Measurements from ENCODE around the gene DNAJC5. TPM values are rescaled to one million over a fixed set of nuclear protein-coding genes. Genes with fewer than 3 reads are reported as not detected.

The DNAJC5 gene
- total and polyA plus RNA-seq, 9 of the 15 experiments (the other 6 are each of a cell fraction or from before 2014, with no cell fraction given), result 0.95 to 42.8 (median 23.4) TPM

DNA sequence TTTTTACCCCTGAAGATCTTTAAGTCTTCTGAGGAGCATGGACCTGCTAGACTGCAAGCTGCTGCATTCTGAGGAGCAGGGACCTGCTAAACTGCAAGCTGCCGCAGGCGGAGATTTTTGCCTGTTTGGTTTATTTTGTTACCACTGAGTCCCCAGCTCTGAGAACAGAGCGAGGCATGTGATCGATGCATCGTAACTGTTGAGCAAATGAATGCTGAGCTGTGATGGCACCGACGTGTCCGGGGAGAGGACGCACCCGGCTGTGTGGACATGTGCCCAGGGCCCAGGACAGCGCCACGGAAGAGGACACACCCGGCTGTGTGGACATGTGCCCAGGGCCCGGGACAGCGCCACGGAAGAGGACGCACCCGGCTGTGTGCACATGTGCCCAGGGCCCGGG lies 24.2 kb downstream of the DNAJC5 start (continued):
- TF ChIP-seq, protein P1, sequence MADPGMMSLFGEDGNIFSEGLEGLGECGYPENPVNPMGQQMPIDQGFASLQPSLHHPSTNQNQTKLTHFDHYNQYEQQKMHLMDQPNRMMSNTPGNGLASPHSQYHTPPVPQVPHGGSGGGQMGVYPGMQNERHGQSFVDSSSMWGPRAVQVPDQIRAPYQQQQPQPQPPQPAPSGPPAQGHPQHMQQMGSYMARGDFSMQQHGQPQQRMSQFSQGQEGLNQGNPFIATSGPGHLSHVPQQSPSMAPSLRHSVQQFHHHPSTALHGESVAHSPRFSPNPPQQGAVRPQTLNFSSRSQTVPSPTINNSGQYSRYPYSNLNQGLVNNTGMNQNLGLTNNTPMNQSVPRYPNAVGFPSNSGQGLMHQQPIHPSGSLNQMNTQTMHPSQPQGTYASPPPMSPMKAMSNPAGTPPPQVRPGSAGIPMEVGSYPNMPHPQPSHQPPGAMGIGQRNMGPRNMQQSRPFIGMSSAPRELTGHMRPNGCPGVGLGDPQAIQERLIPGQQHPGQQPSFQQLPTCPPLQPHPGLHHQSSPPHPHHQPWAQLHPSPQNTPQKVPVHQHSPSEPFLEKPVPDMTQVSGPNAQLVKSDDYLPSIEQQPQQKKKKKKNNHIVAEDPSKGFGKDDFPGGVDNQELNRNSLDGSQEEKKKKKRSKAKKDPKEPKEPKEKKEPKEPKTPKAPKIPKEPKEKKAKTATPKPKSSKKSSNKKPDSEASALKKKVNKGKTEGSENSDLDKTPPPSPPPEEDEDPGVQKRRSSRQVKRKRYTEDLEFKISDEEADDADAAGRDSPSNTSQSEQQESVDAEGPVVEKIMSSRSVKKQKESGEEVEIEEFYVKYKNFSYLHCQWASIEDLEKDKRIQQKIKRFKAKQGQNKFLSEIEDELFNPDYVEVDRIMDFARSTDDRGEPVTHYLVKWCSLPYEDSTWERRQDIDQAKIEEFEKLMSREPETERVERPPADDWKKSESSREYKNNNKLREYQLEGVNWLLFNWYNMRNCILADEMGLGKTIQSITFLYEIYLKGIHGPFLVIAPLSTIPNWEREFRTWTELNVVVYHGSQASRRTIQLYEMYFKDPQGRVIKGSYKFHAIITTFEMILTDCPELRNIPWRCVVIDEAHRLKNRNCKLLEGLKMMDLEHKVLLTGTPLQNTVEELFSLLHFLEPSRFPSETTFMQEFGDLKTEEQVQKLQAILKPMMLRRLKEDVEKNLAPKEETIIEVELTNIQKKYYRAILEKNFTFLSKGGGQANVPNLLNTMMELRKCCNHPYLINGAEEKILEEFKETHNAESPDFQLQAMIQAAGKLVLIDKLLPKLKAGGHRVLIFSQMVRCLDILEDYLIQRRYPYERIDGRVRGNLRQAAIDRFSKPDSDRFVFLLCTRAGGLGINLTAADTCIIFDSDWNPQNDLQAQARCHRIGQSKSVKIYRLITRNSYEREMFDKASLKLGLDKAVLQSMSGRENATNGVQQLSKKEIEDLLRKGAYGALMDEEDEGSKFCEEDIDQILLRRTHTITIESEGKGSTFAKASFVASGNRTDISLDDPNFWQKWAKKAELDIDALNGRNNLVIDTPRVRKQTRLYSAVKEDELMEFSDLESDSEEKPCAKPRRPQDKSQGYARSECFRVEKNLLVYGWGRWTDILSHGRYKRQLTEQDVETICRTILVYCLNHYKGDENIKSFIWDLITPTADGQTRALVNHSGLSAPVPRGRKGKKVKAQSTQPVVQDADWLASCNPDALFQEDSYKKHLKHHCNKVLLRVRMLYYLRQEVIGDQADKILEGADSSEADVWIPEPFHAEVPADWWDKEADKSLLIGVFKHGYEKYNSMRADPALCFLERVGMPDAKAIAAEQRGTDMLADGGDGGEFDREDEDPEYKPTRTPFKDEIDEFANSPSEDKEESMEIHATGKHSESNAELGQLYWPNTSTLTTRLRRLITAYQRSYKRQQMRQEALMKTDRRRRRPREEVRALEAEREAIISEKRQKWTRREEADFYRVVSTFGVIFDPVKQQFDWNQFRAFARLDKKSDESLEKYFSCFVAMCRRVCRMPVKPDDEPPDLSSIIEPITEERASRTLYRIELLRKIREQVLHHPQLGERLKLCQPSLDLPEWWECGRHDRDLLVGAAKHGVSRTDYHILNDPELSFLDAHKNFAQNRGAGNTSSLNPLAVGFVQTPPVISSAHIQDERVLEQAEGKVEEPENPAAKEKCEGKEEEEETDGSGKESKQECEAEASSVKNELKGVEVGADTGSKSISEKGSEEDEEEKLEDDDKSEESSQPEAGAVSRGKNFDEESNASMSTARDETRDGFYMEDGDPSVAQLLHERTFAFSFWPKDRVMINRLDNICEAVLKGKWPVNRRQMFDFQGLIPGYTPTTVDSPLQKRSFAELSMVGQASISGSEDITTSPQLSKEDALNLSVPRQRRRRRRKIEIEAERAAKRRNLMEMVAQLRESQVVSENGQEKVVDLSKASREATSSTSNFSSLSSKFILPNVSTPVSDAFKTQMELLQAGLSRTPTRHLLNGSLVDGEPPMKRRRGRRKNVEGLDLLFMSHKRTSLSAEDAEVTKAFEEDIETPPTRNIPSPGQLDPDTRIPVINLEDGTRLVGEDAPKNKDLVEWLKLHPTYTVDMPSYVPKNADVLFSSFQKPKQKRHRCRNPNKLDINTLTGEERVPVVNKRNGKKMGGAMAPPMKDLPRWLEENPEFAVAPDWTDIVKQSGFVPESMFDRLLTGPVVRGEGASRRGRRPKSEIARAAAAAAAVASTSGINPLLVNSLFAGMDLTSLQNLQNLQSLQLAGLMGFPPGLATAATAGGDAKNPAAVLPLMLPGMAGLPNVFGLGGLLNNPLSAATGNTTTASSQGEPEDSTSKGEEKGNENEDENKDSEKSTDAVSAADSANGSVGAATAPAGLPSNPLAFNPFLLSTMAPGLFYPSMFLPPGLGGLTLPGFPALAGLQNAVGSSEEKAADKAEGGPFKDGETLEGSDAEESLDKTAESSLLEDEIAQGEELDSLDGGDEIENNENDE (IDR thresholded peaks at IDR 0.05; ENCODE audit: low read depth, low read length), result no peak
- no peak for TF ChIP-seq ZBTB1 (CRISPR knock-in tag; IDR thresholded peaks at IDR 0.05; ENCODE audit: borderline replicate concordance, low read depth)
- TF ChIP-seq RBM34 (IDR thresholded peaks at IDR 0.05; ENCODE audit: borderline replicate concordance, insufficient read depth, low read length), result no peak
- TF ChIP-seq POLR3G (IDR thresholded peaks at IDR 0.05; ENCODE audit: extremely low read depth, insufficient read length, insufficient replicate concordance), result no peak
- no peak for TF ChIP-seq ATF1 (CRISPR knock-in tag; IDR thresholded peaks at IDR 0.05)
- TF ChIP-seq ATF1 (tag; IDR thresholded peaks at IDR 0.05), result no peak
- no peak for TF ChIP-seq ZNF589 (CRISPR knock-in tag; IDR thresholded peaks at IDR 0.05; ENCODE audit: low read depth)
- no peak for TF ChIP-seq RUNX1 (IDR thresholded peaks at IDR 0.05; ENCODE audit: low read depth)
- TF ChIP-seq TGIF2 (CRISPR knock-in tag; IDR thresholded peaks at IDR 0.05), result no peak
- TF ChIP-seq ZNF77 (CRISPR knock-in tag; IDR thresholded peaks at IDR 0.05), result no peak
- no peak for TF ChIP-seq MYNN (IDR thresholded peaks at IDR 0.05)
- no peak for TF ChIP-seq MYNN (CRISPR knock-in tag; IDR thresholded peaks at IDR 0.05)
